ENCODE measurements around the gene RPS6KA2. TPM values are rescaled to one million over a fixed set of nuclear protein-coding genes. Genes with fewer than 3 reads are reported as not detected.

RPS6KA2 gene
- total RNA-seq, 1 experiment from 2014 or later = 32.6 TPM

DNA sequence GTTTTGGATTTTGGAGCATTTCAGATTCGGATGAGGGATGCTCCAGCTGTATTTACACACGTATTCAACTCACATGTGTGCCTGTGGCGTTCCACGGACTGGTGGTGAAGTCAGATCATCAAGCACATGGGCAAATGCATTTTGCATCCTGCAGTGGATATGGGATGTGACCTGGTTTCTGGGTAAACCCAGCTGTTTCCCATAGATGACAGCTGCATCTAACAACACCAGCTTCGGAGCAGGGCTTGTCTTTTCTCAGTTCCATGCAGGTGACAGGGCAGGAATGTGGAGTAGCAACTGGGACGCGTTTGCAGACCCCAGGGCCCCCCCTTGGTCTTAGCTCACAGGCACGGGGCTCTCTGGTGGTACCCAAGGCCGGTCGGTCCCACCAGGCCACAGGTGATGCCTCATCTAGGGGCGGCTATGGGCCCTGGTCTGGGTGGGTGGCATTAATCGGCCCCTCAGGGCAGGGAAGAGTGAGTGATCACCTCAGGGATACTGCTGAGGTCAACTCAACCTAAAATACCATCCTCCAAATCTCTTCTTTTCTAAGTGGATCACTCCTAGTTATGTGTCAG, 123.8 kb downstream of the RPS6KA2 start:
- DNase-seq (ENCODE audit: low spot score) = no peak

DNA sequence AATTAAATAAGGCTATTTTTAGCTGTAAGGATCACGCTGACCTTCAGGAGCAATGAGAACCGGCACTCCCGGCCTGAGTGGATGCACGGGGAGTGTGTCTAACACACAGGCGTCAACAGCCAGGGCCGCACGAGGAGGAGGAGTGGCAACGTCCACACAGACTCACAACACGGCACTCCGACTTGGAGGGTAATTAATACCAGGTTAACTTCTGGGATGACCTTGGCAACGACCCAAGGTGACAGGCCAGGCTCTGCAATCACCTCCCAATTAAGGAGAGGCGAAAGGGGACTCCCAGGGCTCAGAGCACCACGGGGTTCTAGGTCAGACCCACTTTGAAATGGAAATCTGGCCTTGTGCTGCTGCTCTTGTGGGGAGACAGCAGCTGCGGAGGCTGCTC, 124.6 kb downstream of the RPS6KA2 start:
- no peak for DNase-seq (ENCODE audit: low spot score)

GRCh38 chr6:166501246-166501645, 125.8 kb downstream of the RPS6KA2 start:
- no peak for DNase-seq (ENCODE audit: low spot score)

DNA sequence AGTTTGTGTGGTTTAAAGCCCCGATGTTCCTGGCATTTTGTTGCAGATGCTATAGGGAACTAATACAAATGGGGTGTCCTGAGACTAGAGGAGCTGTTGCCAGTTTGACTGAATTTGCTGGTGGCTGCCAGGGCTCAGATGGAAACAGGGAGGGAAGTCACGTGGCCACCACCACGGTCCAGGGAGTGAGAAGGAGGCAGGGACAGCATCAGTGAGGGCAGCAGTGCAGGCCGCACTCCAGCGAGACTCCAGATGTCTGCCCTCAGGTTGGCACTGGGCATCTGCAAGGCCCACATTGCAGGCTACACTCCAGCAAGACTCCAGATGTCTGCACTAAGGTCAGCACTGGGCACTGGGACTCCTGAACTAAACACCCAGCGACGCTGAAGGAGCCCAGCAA, 126.8 kb downstream of the RPS6KA2 start:
- DNase-seq (ENCODE audit: low spot score) = no peak

GRCh38 chr6:166499350-166500163, 127.5 kb downstream of the RPS6KA2 start:
- DNase-seq (ENCODE audit: low spot score) = no peak

DNA sequence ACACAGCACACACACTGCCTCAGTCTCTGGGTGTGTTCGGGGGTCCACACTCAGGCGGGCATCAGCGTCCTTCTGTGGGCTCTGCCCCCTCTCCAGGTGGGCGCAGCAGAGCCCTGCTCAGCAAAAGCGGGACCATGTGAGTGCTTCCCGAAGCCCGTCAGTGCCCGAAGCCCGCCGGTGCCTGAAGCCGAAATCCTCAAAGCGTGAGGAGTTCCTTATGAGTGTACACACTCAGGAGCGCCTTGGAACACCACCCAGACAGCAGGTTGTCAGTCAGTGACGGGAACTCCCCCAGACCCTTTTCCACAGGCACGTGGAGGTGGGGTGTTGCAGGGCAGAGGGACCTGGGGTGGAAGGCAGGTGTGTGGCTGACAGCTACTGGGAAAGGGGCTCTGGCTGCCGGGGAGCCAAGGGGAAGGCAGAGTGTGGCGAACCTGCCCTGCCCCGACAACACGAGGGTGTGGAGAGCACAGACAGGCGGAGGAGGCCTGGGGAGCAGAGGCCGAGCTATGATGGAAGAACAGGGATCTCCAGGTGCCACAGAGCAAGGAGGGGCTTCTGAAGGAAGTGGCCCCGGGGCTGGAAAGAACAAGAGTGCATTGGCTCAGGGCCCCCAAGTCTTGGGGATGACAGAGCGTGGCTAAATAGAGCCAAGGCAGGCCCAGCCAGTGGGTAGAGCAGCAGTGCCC, 128.2 kb downstream of the RPS6KA2 start:
- no peak for DNase-seq (ENCODE audit: low spot score)

GRCh38 chr6:166498228-166498627, 128.8 kb downstream of the RPS6KA2 start:
- no peak for DNase-seq (ENCODE audit: low spot score)

GRCh38 chr6:166497087-166497899, 129.8 kb downstream of the RPS6KA2 start:
- DNase-seq (ENCODE audit: low spot score) = no peak

DNA sequence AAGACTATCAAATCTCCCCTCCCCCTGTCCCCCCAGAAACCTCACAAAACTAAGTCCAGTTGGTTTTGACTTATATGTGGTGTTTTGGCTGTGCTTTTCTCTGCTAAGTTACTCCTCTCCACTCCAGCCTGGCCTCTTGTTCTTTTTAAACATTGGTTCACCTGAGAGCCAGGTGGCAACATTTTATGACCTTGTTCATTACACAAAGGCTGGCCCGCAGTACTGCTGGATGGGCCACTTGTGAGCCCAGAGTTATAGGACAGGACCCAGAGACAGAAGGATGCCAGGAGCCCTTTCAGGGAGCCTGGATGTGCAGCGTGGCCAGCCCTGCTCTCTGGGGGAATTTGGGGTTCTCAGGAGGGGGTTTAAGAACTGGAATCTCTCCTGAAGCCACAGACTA, 130.6 kb downstream of the RPS6KA2 start:
- no peak for DNase-seq (ENCODE audit: low spot score)

DNA sequence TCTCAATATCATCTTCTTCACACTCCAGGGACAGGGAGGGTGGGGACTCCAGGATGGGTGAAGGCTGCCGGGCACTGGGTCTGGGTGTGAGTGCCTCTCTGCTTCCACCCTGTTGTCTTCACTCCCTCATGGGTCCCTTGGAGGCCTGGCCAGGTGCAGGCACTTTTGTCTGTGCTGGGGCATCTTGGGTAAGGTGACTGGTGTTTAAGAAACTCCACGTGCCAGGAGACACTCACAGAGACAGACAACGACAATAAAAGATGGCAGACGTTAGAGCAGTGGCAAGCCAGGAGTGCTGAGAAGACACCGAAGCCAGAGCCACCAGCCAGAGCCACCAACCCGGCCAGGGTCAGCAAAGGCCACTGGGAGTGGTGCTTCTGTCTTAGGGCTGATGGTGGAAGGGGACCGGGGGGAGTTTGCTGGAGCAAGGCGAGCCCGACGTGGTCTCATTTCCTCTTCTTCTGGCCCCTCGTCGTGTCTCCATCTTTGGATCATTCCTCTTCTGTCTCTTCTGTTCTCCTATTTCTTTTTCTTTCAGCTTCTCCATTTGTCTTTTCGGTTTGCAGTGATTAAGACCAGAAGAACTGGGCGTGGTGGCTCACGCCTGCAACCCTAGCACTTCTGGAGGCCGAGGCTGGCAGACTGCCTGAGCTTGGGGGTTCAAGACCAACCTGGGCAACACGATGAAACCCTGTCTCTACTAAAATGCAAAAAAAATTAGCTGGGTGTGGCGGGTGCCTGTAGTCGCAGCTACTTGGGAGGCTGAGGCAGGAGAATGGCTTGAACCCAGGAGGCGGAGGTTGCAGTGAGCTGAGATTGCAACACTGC, 131.3 kb downstream of the RPS6KA2 start:
- no peak for DNase-seq (ENCODE audit: low spot score)

DNA sequence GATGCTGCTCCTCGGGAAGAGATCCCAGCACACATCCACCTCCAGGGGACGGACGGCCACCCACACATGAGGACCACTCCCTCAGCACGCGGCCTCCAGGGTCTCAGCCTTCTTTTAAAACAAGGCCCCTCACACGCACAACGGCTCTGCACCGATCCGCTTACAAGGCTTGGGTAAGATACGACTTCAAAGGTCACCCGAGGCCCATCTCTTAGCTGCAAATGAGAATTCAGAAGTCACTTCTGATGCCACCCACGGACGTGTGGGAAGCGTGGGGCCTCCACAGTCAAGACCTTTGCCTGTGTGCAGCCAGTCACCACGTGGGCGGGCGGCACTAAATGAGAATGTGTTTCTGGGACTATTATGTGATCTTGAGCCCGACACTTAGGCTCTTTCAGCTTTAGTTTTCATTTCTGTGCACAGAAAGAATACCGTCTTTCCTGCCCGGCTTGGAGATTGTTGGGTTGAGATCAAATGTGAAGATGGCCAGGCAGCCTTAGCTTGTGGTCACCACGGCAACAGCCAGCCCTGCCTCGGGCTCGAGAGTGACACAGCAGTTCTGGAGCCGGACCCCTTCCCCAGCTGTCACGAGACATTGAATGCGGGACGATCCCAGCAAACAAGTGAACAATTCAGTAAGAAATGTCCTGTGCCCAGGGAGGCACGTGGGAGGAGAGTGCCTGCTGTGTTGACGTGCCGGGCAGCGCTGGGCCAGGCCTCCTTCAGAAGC, 132.1 kb downstream of the RPS6KA2 start:
- no peak for DNase-seq (ENCODE audit: low spot score)

GRCh38 chr6:166494101-166494441, 133.0 kb downstream of the RPS6KA2 start:
- no peak for DNase-seq (ENCODE audit: low spot score)

GRCh38 chr6:166493427-166494100, 133.5 kb downstream of the RPS6KA2 start:
- no peak for DNase-seq (ENCODE audit: low spot score)

DNA sequence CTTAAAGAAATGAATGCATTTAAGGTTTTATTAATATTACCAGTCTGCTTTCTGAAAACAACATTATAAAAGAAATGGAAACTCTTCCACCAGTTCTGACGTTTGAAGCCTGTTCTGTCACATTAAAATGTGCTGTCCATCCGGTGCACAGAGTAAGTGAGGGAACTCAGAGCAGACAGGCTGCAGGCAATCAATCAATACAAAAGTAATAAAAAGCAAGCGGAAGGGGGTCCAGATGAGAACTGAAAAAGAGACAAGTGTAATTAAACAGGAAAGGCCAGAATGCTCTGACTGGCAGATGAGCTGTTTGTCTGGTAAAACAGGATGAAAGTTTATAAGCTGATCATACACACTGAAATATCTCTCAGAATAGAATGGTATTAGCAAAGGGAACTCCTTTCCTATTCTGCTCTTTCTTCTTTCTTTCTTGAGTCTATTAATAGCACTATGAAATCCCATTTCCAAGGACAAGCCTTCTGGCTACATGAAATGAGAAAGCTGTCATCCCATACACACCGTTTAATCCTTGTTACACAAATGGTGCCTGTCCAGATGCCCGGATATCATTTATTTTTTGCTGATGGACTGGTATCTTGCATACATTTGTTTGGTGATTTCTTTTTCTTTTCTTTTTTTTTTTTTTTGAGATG, 134.8 kb downstream of the RPS6KA2 start:
- DNase-seq (ENCODE audit: low spot score) = no peak

- peak; percentile 92 for DNase-seq (ENCODE audit: low spot score)
These were observed 136.2 kb downstream of the RPS6KA2 start for GRCh38 chr6:166490671-166491500.

DNA sequence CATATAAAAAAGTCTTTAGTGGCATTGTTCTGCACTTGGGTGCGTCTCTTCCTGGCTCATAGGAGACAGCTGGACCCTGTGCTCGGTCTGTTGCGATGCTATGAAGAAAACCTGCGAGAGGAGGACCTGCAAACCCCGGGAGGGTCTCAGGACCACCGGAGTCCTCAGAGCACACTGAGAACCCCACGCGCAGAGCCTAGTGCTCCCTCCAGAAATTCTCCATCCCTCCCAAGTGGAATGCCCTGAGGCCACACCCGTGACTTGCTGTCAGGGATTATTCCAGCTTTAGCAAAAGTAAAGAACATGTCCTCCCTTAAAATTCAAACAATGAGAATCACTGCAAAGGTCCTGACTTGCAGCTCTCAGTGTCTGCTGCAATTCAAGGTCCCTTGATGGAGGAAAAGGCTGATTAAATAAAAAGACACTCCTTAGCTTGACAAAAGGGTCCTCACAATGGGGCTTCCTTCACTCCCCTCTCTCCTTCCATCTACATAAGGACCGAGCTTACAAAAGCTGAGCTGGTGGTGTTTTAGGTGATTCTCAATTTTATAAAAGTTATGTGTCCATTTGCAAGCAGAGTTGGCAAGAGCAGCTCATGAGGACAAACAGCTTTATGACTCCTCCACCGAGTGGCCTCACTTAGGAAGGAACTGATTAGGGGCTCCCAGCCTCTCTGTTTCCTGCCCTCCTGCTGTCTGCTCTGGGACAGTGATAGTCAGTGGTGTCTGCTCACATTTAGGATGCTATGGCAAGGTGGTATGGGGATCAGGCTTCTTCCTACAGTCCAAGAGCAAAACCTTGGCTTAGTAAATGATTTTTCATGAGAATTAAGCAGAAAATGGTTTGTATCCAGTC, 137.5 kb downstream of the RPS6KA2 start:
- DNase-seq (ENCODE audit: low spot score) = no peak

DNA sequence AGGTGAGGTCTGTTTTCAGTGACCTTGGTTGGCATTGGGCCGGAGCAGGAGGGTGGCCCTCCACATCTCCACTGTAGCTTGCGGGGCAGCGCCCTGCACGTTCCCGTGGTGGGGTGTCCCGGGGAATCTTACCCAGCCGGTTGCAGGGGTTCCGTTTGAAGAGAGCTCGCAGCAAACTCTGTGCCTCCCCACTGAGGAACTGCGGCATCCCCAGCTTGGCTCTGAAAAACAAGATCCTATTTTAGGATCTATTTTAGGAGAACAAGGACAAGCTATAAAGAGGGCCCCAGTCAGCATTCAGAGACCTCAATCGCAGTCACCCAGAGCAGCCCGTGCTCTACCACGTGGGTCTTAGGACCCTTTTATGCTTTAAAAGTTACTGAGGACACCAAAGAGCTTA, 138.3 kb downstream of the RPS6KA2 start:
- DNase-seq (ENCODE audit: low spot score) = no peak
